K562 (cell line): ENCODE results near the gene RAB39B.

Experiments
- JUNB ChIP-seq: fragments of 450-650 bp; formaldehyde crosslinking; conservative IDR thresholded peaks from 2 replicates; pipeline ENCODE4 v1.4.0; 2020; ENCODE audit warnings: mild to moderate bottlenecking
- RAD21 ChIP-seq, 2 experiments: fragments of 250-450 bp in 1 of 2; fragments of 450-650 bp in 1 of 2; sonication (Bioruptor Pico) in 1 of 2; formaldehyde crosslinking in 1 of 2; IDR thresholded peaks in 1 of 2; conservative IDR thresholded peaks in 1 of 2; 2 replicates each; pipeline versions ENCODE4 v1.4.0 to v1.8.0; 2020 to 2022; ENCODE audit warnings: mild to moderate bottlenecking in 2 of 2, moderate library complexity in 1 of 2

DNA sequence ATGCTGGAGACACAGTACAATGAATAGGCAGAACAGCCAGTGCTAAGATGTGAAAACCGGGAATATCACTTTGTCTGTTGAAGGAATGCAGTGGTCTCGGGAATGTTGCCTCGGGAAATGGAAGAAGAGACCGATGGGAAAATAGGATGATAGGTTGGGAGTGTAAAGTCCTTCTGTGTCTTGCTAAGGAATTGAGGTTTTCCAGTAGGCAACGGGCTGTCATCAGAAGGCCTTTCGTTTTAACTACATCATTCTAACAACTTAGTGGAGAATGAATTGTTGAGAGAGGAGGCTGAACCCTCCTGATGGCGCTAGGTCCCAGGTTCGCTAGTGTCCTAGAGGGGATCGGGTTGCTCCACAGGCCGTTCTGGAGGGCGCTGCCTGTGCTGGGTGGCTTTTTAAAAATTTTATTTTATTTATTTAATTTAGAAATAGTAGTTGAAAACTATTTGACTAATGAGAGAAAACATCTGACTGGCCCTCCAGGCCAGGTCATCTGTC lies 47.3 kb downstream of the RAB39B start:
- no peak for TF ChIP-seq JUNB (CRISPR knock-in tag)
- no peak for TF ChIP-seq RAD21 (CRISPR knock-in tag; conservative IDR thresholded peaks at IDR 0.05 in 1 of 2, IDR thresholded peaks at IDR 0.05 in 1 of 2)
